Activated B cell treated with CpG ODN at 0.5 μM for 24 hours (primary cell): Measurements from ENCODE around the gene TMEM169. TPM values are rescaled to one million over a fixed set of nuclear protein-coding genes. Genes with fewer than 3 reads are reported as not detected.

ENCODE experiments used
- ATAC-seq: fragments of 200-7000 bp; cut with Tn5 transposase; one replicate; pipeline ENCODE4 v1.10.0; 2021; ENCODE audit warnings: low read depth, mild to moderate bottlenecking, moderate library complexity
- CTCF ChIA-PET: fragments of 350-600 bp; sonication (Branson Sonifier 250); formaldehyde crosslinking; loops from one replicate; lab custom pipeline; 2021; ENCODE audit warnings: antibody characterized with exemption; lab: Charles Lee
- POLR2A ChIA-PET: fragments of 350-600 bp; sonication (Branson Sonifier 250); formaldehyde crosslinking; loops from one replicate; lab custom pipeline; 2021; ENCODE audit warnings: antibody characterized with exemption; lab: Charles Lee
- DNase-seq: peaks from one replicate; pipeline ENCODE4 v3.0.0; 2022
- H3K27ac Mint-ChIP-seq: one replicate; pipeline ENCODE4 v1.8.0; 2020; ENCODE audit warnings: mixed read lengths
- H3K27me3 Mint-ChIP-seq: one replicate; pipeline ENCODE4 v1.8.0; 2021; ENCODE audit warnings: mixed read lengths
- H3K36me3 Mint-ChIP-seq: one replicate; pipeline ENCODE4 v1.8.0; 2021; ENCODE audit warnings: low read depth, mixed read lengths
- H3K4me1 Mint-ChIP-seq: one replicate; pipeline ENCODE4 v1.8.0; 2021; ENCODE audit warnings: mixed read lengths
- H3K4me3 Mint-ChIP-seq: one replicate; pipeline ENCODE4 v1.8.0; 2020; ENCODE audit warnings: mild to moderate bottlenecking, mixed read lengths
- H3K9me3 Mint-ChIP-seq: one replicate; pipeline ENCODE4 v1.8.0; 2020; ENCODE audit warnings: mixed read lengths
- intact Hi-C: fragments of 100-400 bp; cut with micrococcal nuclease; formaldehyde crosslinking; loops from one replicate; pipeline ENCODE4 v1.15.1; 2024
- total RNA-seq: library from RNA; stranded (reverse); gene quantifications from 2 replicates; pipeline ENCODE4 v1.2.3, GENCODE V29; 2022
- TF ChIP-seq, protein P1 (sequence below): fragments of 200-600 bp; IDR thresholded peaks from one replicate; pipeline ENCODE4 v1.8.0; 2022; ENCODE audit warnings: antibody characterized with exemption, mild to moderate bottlenecking

TMEM169 gene
- total RNA-seq, 1 donor from 2014 or later = 0.40 TPM

DNA sequence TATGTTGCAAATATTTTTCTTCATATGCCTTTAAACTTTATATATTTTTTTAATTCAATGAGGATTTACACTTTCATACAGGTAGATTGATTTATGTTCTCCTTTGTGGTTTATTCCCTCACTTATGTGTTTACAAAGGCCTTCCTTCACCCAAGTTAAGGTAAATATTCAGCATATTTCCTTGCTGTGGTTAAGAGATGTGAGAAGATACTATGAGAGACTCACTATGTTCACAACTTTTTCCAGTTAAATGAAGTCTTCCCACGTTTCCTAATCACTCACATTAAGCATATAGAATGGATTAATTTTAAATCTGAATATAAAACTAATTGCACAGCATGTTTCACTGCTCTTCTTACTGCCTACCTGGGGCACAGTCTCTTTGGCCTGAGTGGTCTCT lies 707 bp upstream of the TMEM169 start:
- ChIA-PET CTCF (interaction anchor here (0.9 to 1.0 kb wide), 2 partner anchors 30 to 58 kb away, joined by 3 read pairs; no protein-coding TSS in a partner anchor), POLR2A (interaction anchor here (0.5 to 2.1 kb wide), 3 partner anchors 29 to 37 kb away, joined by 3 to 15 read pairs (median 10); partner anchors contain the start of gene XRCC5)
- Mint-ChIP-seq H3K36me3 (peaks cover 4% of the 10 kb centered on the region), H3K9me3 (no peaks in the 10 kb centered on the region), H3K4me1 (peaks cover 49% of the 10 kb centered on the region), H3K27me3 (no peaks in the 10 kb centered on the region), H3K4me3 (peak overlapping the region; percentile 95), H3K27ac (peak overlapping the region; percentile 85)
- TF ChIP-seq, protein P1, sequence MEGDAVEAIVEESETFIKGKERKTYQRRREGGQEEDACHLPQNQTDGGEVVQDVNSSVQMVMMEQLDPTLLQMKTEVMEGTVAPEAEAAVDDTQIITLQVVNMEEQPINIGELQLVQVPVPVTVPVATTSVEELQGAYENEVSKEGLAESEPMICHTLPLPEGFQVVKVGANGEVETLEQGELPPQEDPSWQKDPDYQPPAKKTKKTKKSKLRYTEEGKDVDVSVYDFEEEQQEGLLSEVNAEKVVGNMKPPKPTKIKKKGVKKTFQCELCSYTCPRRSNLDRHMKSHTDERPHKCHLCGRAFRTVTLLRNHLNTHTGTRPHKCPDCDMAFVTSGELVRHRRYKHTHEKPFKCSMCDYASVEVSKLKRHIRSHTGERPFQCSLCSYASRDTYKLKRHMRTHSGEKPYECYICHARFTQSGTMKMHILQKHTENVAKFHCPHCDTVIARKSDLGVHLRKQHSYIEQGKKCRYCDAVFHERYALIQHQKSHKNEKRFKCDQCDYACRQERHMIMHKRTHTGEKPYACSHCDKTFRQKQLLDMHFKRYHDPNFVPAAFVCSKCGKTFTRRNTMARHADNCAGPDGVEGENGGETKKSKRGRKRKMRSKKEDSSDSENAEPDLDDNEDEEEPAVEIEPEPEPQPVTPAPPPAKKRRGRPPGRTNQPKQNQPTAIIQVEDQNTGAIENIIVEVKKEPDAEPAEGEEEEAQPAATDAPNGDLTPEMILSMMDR = no peak
- DNase-seq = no peak
- intact Hi-C loops = loop anchor here (1.0 to 2.0 kb wide), 4 partner anchors 14 to 47 kb away; partner anchors contain the start of gene XRCC5
- no peak for ATAC-seq

DNA sequence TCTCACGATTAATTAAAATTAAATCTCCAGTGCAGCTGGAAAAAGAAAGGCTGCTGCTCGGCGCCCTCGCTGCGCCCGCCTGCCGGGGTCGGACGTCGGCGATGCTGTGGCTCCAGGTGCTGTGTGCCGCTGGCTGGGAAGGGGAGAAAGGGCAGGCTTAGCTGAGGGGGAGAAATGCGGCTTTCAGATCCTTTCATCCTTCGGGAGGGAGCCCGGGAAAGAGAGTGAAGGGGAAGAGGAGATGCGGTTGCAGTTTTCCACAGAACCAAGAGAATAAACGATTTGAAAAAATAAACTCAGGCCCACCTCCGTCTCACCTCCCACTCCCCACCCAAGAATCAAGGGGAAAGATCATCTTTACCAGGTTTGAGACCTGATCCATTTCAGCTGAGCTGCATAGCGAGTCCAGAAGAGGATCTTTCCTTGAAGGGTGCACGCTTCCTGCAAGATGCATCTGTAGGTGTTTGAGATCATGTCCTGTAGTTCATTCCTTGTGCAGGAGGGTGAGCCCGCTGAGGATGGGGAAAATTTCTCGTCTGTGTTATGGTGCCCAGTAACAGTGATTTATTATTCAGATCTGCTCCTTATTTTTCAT lies 495 bp downstream of the TMEM169 start:
- H3K4me3 Mint-ChIP-seq = peak overlapping the region; percentile 95
- peak overlapping the region; percentile 85 for H3K27ac Mint-ChIP-seq
- H3K27me3 Mint-ChIP-seq = no peaks in the 10 kb centered on the region
- DNase-seq (peak; percentile 18), ATAC-seq (peak; percentile 9)
- intact Hi-C loops = loop anchor here (1.0 kb wide), 1 partner anchor 411 kb away; no protein-coding TSS in a partner anchor
- peaks cover 51% of the 10 kb centered on the region for H3K4me1 Mint-ChIP-seq
- no peaks in the 10 kb centered on the region for H3K9me3 Mint-ChIP-seq
- ChIA-PET CTCF (interaction anchor here (0.8 to 1.0 kb wide), 3 partner anchors 27 to 59 kb away, joined by 3 read pairs; partner anchors contain the start of gene XRCC5), POLR2A (interaction anchor here (0.5 to 2.1 kb wide), 6 partner anchors 27 to 333 kb away, joined by 3 to 15 read pairs (median 4); partner anchors contain the start of gene XRCC5)
- H3K36me3 Mint-ChIP-seq = peaks cover 2% of the 10 kb centered on the region
- TF ChIP-seq, protein P1 = no peak

DNA sequence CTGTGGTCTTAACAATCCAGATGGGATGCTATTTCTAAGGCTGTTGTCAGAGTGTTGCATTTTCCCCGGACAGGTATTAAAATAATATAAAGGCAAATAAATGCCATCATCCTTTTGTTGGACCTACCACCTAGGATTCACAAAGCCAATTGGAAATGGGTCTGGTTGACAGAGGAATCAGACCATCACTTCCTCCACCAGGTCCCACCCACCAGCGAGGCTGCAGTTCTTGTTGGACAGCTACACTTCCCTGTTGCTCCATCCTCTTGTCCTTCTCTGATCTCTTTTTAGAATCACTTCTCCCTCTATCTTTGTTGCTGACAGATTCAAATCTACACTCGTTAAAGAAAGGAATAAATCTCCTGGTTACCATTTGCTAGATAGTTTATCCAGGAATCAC lies 1.1 kb downstream of the TMEM169 start:
- POLR2A ChIA-PET = interaction anchor here (0.6 to 2.3 kb wide), 5 partner anchors 25 to 332 kb away, joined by 3 to 13 read pairs (median 5); partner anchors contain the start of gene XRCC5
- CTCF ChIA-PET = interaction anchor here (0.8 to 1.4 kb wide), 2 partner anchors 27 to 28 kb away, joined by 3 read pairs; partner anchors contain the start of gene XRCC5
- Mint-ChIP-seq H3K36me3 (peaks cover 2% of the 10 kb centered on the region), H3K4me3 (peak overlapping the region; percentile 95), H3K27me3 (no peaks in the 10 kb centered on the region), H3K27ac (peak overlapping the region; percentile 85), H3K4me1 (peaks cover 51% of the 10 kb centered on the region), H3K9me3 (no peaks in the 10 kb centered on the region)
- DNase-seq (no peak), ATAC-seq (no peak)
- TF ChIP-seq, protein P1 = no peak
- intact Hi-C loops = loop anchor here (1.0 kb wide), 1 partner anchor 410 kb away; no protein-coding TSS in a partner anchor

DNA sequence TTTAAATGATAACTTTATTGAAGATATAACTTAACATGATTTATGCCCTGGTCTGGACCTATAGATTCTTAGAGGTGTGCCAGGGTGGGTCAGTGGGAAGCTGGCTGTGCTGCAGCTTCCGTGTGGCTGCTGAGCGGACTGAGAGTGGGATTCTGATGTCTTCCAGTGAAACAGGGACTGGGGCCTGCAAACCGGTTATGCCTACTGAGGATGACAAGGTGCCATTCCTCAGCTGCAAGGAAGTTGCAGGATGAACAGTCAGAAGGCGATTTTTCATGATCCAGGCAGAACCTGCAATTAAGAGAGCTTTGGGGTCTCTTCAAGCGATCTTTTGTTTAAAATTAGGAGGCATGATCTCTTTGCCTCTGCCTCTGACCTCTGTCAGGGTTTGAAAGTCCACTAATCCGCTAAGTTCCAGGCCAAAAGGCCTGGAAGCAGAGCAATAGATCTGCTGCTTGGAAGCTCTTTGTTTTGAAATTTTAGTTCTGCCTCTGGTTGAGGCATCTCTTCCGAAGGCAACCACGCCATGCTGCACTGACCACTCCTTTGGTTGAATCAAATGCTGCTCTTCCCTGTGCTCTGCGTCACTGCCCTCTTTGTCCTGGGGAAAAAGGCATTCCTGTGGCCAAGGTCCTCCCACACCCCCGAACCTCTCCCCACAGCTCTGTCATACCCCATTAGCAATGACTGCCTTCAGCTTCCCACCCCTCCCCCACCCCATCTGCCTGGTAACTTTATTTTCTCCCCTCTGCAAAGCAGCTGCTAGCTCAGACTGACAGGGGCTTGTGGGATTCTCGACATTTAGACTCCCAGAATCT lies 2.0 kb downstream of the TMEM169 start:
- H3K27ac Mint-ChIP-seq = peak overlapping the region; percentile 85
- H3K9me3 Mint-ChIP-seq = no peaks in the 10 kb centered on the region
- no peak for ATAC-seq
- POLR2A ChIA-PET = interaction anchor here (0.8 to 2.3 kb wide), 3 partner anchors 20 to 26 kb away, joined by 3 to 13 read pairs (median 4); partner anchors contain the start of gene XRCC5
- H3K4me3 Mint-ChIP-seq = peak overlapping the region; percentile 44
- CTCF ChIA-PET = interaction anchor here (1.4 kb wide), 1 partner anchor 27 kb away, joined by 3 read pairs; no protein-coding TSS in a partner anchor
- H3K27me3 Mint-ChIP-seq = no peaks in the 10 kb centered on the region
- H3K36me3 Mint-ChIP-seq = peaks cover 2% of the 10 kb centered on the region
- intact Hi-C loops = no loop called here
- no peak for DNase-seq
- TF ChIP-seq, protein P1 = no peak
- peaks cover 51% of the 10 kb centered on the region for H3K4me1 Mint-ChIP-seq
